A375 (cell line): ENCODE measurements around the gene SMARCA1. TPM values are rescaled to one million over a fixed set of nuclear protein-coding genes. Genes with fewer than 3 reads are reported as not detected.
A peak's percentile ranks its signal among the peaks of the same experiment; 100 is the strongest.

Source experiments
- small RNA-seq: library from RNA; depleted of rRNA; stranded (forward); fragments of <200 nt; gene quantifications from one replicate; pipeline ENCODE3, GENCODE V24; 2014
- total RNA-seq: library from RNA; depleted of rRNA; stranded (reverse); fragments of >200 nt; shearing (Covaris generic); gene quantifications from 2 replicates; pipeline ENCODE4 v1.2.3, GENCODE V29; 2014; rRNA removed

Gene SMARCA1, protein sequence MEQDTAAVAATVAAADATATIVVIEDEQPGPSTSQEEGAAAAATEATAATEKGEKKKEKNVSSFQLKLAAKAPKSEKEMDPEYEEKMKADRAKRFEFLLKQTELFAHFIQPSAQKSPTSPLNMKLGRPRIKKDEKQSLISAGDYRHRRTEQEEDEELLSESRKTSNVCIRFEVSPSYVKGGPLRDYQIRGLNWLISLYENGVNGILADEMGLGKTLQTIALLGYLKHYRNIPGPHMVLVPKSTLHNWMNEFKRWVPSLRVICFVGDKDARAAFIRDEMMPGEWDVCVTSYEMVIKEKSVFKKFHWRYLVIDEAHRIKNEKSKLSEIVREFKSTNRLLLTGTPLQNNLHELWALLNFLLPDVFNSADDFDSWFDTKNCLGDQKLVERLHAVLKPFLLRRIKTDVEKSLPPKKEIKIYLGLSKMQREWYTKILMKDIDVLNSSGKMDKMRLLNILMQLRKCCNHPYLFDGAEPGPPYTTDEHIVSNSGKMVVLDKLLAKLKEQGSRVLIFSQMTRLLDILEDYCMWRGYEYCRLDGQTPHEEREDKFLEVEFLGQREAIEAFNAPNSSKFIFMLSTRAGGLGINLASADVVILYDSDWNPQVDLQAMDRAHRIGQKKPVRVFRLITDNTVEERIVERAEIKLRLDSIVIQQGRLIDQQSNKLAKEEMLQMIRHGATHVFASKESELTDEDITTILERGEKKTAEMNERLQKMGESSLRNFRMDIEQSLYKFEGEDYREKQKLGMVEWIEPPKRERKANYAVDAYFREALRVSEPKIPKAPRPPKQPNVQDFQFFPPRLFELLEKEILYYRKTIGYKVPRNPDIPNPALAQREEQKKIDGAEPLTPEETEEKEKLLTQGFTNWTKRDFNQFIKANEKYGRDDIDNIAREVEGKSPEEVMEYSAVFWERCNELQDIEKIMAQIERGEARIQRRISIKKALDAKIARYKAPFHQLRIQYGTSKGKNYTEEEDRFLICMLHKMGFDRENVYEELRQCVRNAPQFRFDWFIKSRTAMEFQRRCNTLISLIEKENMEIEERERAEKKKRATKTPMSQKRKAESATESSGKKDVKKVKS
- total RNA-seq = 19.3 and 22.7 TPM in 2 replicates

GRCh38 chrX:129523079-129523911 is at the start of gene SMARCA1:
Gene SMARCA1 (minus strand): TSS chrX:129523490. CDS start chrX:129523370, 120 bp downstream.

DNA sequence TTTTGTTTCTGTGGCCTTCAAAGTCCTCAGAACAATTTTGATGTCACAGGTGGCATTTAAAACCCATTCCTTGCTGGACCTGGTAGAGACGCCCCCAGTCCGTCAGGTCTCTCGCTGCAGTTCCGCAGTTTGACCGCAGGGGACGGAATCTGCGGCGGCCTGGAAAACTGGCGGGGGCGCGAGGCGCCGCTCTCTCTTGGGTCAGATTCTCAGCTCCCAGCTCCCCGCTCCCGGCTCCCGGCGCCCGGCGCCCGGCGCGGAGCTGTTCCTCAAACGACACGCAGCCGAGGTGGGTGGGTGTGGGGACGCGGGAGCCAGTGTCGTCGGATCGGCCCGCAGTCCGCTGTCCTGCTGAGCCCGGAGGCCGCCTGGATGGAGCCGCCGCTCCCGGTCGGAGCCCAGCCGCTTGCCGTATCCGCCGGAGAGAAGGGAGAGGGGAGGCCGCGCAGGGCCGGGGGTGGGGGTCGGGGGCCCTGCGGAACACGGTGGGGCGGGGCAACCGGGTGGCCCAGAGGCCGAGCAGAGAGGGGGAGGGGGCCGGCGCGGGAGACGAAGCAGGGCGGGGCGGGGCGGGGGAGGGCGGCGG is 16.9 kb upstream of the SMARCA1 start, which contains the start of gene OCRL:
OCRL (plus strand) TSS at position 192 of the 586 bp plus-strand sequence; CDS start at position 373, 181 bp downstream.

Small RNA genes lying within 50 kb of the gene (small RNA-seq; reads per million reads assigned to genes)
- gene RF01169 (not detected), gene RNA5SP513 (1.1 reads per million, percentile 58 among the genes with 10 or more reads in this experiment), gene RPS26P56 (not detected)

Other genes starting within 250 kb of the SMARCA1 start
- gene OCRL, start 16.8 kb upstream of the SMARCA1 start, total RNA-seq = 10.1 and 11.0 TPM in 2 replicates
- gene APLN, start 131.5 kb upstream of the SMARCA1 start, total RNA-seq = 0.19 and 0.72 TPM in 2 replicates
- not detected in 2 replicates for gene XPNPEP2, start 215.5 kb upstream of the SMARCA1 start, total RNA-seq